Measurements from ENCODE around the gene ESRP2. TPM values are rescaled to one million over a fixed set of nuclear protein-coding genes. Genes with fewer than 3 reads are reported as not detected.

The ESRP2 gene
- total RNA-seq, 1 donor from 2014 or later, result 82.3 TPM

DNA sequence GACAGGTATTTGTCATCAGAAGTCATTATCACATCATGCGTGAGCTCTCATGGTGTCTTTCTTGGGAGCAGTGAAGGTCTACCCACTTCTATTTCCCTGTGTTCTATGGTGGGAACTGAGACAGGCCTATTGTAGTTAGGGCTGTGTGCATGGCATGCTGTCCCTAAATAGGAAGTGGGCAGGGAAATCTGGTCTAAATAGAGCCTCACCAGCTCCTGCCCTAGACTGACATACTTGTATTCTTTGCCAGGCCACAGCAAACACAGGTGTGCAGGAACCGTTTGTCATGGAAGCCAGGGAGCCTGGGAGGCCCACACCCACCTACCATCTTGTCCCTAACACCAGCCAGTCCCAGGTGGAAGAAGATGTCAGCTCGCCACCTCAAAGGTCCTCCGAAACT is 38.5 kb upstream of the ESRP2 start:
- no peak overlapping the region for H3K4me3 Mint-ChIP-seq (ENCODE audit: low read depth)
- peaks cover 20% of the 10 kb centered on the region for H3K4me1 Mint-ChIP-seq (ENCODE audit: low read depth)
- no peaks in the 10 kb centered on the region for H3K27me3 Mint-ChIP-seq
- no peak overlapping the region for H3K27ac Mint-ChIP-seq
- TF ChIP-seq, protein P1, sequence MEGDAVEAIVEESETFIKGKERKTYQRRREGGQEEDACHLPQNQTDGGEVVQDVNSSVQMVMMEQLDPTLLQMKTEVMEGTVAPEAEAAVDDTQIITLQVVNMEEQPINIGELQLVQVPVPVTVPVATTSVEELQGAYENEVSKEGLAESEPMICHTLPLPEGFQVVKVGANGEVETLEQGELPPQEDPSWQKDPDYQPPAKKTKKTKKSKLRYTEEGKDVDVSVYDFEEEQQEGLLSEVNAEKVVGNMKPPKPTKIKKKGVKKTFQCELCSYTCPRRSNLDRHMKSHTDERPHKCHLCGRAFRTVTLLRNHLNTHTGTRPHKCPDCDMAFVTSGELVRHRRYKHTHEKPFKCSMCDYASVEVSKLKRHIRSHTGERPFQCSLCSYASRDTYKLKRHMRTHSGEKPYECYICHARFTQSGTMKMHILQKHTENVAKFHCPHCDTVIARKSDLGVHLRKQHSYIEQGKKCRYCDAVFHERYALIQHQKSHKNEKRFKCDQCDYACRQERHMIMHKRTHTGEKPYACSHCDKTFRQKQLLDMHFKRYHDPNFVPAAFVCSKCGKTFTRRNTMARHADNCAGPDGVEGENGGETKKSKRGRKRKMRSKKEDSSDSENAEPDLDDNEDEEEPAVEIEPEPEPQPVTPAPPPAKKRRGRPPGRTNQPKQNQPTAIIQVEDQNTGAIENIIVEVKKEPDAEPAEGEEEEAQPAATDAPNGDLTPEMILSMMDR (IDR thresholded peaks at IDR 0.05; ENCODE audit: unreplicated experiment), result no peak
- H3K36me3 Mint-ChIP-seq (ENCODE audit: insufficient read depth), result no peaks in the 10 kb centered on the region
- no peak for DNase-seq (ENCODE audit: low spot score, unreplicated experiment)
- H3K9me3 Mint-ChIP-seq (ENCODE audit: low read depth), result no peaks in the 10 kb centered on the region

DNA sequence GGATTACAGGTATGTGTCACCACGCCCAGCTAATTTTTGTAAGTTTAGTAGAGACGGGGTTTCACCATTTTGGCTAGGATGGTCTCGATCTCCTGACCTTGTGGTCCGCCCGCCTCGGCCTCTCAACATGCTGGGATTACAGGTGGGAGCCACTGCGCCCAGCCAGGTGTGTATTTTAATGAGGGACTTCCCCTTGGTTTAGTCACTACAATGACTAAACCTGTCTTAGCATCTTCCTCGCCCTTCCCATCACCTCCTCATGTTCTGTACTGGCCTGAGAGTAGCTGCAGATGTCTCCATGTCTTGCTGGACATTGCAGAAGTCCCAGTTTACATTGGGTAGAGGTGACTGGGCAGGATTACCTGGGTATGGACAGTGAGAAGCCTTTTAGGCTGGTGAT is 38.0 kb upstream of the ESRP2 start:
- DNase-seq (ENCODE audit: low spot score, unreplicated experiment), result no peak
- Mint-ChIP-seq H3K4me3 (ENCODE audit: low read depth) (no peak overlapping the region), H3K9me3 (ENCODE audit: low read depth) (no peaks in the 10 kb centered on the region), H3K4me1 (ENCODE audit: low read depth) (peaks cover 25% of the 10 kb centered on the region), H3K36me3 (ENCODE audit: insufficient read depth) (no peaks in the 10 kb centered on the region), H3K27ac (no peak overlapping the region), H3K27me3 (no peaks in the 10 kb centered on the region)
- TF ChIP-seq, protein P1 (IDR thresholded peaks at IDR 0.05; ENCODE audit: unreplicated experiment), result no peak

DNA sequence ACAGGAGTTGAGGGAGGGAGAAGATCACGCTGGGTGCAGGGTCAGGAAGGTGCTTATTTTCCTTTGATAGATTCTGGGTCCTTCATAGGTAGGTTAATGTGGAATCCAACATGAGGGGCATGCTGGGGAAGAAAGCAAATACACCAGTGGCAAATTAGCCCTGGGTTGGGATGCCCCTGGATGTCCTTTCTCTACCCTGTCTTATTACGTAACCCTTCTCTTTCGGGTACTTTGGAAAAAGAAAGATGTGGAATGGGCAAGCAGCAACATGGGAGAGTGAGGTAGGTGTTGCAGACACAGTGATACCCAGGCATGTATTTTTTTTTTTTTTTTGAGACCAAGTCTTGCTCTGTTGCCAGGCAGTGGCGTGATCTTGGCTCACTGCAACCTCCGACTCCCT is 37.5 kb upstream of the ESRP2 start:
- H3K4me3 Mint-ChIP-seq (ENCODE audit: low read depth), result no peak overlapping the region
- H3K36me3 Mint-ChIP-seq (ENCODE audit: insufficient read depth), result no peaks in the 10 kb centered on the region
- TF ChIP-seq, protein P1 (IDR thresholded peaks at IDR 0.05; ENCODE audit: unreplicated experiment), result no peak
- H3K27ac Mint-ChIP-seq, result no peak overlapping the region
- H3K9me3 Mint-ChIP-seq (ENCODE audit: low read depth), result no peaks in the 10 kb centered on the region
- peaks cover 25% of the 10 kb centered on the region for H3K4me1 Mint-ChIP-seq (ENCODE audit: low read depth)
- DNase-seq (ENCODE audit: low spot score, unreplicated experiment), result no peak
- H3K27me3 Mint-ChIP-seq, result no peaks in the 10 kb centered on the region

DNA sequence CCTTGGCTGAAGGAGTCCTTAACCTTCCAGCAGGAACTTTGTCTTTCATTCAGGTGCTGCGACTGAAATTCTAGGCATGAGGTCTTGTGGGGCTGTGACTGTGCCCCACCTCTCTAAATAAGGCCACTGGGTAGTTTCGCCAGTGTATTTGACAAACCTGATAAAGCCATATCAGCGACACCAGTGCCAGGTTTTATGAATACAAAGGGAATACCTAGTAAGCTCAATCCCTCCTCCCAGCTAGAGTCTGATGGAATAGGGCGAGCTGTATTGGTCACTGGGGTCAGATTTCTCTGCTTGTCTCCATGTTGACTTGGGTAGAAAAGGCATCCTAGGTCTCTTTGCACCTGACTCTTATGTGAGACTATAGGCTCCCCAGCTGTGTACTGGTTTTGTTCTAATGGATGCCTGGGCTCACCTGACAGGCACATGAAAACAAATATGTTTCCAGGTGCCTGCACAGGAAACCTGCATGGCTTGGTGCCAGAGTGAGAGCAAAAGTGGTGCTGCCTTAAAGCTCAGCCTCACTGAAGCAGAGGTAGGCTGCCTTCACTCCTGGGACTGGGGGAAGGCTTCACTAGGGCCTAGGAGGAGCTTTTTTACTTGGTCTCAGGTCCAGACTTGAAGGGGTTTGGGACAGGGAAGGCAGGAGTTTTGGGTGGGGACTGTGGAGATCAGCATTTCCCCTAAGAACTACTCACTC is 36.7 kb upstream of the ESRP2 start:
- DNase-seq (ENCODE audit: low spot score, unreplicated experiment), result no peak
- Mint-ChIP-seq H3K36me3 (ENCODE audit: insufficient read depth) (no peaks in the 10 kb centered on the region), H3K4me1 (ENCODE audit: low read depth) (peaks cover 25% of the 10 kb centered on the region), H3K27me3 (no peaks in the 10 kb centered on the region), H3K27ac (no peak overlapping the region), H3K4me3 (ENCODE audit: low read depth) (no peak overlapping the region), H3K9me3 (ENCODE audit: low read depth) (no peaks in the 10 kb centered on the region)
- TF ChIP-seq, protein P1 (IDR thresholded peaks at IDR 0.05; ENCODE audit: unreplicated experiment), result no peak

DNA sequence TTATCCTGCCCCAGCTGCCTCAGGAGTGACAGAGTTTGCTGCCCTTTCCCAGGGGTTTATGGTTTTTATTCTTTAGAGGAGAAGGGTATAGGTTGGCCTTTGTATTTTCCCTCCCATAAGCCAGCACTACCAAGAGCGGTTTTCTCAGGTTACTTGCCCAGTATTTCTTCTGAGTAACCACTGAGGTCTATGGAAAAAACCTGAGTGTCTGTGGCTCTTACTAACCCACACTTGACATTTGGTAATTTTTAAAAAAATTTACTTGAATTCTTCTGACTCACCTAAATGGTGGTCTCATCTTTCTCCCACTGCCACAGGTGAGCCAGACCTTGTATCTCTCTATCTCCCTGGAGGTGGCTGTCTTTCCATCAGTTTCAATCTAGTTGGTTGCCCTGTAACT is 34.4 kb upstream of the ESRP2 start:
- no peak overlapping the region for H3K4me3 Mint-ChIP-seq (ENCODE audit: low read depth)
- H3K4me1 Mint-ChIP-seq (ENCODE audit: low read depth), result peaks cover 18% of the 10 kb centered on the region
- TF ChIP-seq, protein P1 (IDR thresholded peaks at IDR 0.05; ENCODE audit: unreplicated experiment), result no peak
- H3K36me3 Mint-ChIP-seq (ENCODE audit: insufficient read depth), result no peaks in the 10 kb centered on the region
- H3K27ac Mint-ChIP-seq, result no peak overlapping the region
- no peak for DNase-seq (ENCODE audit: low spot score, unreplicated experiment)
- peaks cover 5% of the 10 kb centered on the region for H3K27me3 Mint-ChIP-seq
- H3K9me3 Mint-ChIP-seq (ENCODE audit: low read depth), result no peaks in the 10 kb centered on the region
